HG02763 (cell line): ENCODE results near the gene ASPG.

Source experiments
- ATAC-seq: cut with Tn5 transposase; IDR thresholded peaks from one replicate; pipeline ENCODE4 v1.9.1; 2021; ENCODE audit warnings: mild to moderate bottlenecking, moderate library complexity; ENCODE audit not compliant: unreplicated experiment

The ASPG gene

GRCh38 chr14:104134061-104134965, 48.8 kb downstream of the ASPG start:
- ATAC-seq, result no peak

- ATAC-seq, result no peak
Observed at GRCh38 chr14:104135121-104135903, 49.8 kb downstream of the ASPG start.

GRCh38 chr14:104135904-104136471, 50.5 kb downstream of the ASPG start:
- ATAC-seq, result no peak

- ATAC-seq, result no peak
Observed at GRCh38 chr14:104136472-104137296, 51.2 kb downstream of the ASPG start.

- ATAC-seq, result no peak
Observed at GRCh38 chr14:104137297-104138097, 52.0 kb downstream of the ASPG start.

GRCh38 chr14:104138098-104138717, 52.7 kb downstream of the ASPG start, which contains the start of gene KIF26A:
TSS of gene KIF26A (plus strand) at chr14:104138587. CDS start at chr14:104138723, 136 bp downstream.
- ATAC-seq, result no peak

GRCh38 chr14:104138718-104139459, 53.4 kb downstream of the ASPG start:
- no peak for ATAC-seq

GRCh38 chr14:104139460-104140212, 54.1 kb downstream of the ASPG start:
- ATAC-seq, result no peak

GRCh38 chr14:104140213-104140462, 54.6 kb downstream of the ASPG start:
- no peak for ATAC-seq

GRCh38 chr14:104140463-104141331, 55.2 kb downstream of the ASPG start:
- ATAC-seq, result no peak

GRCh38 chr14:104141621-104142091, 56.2 kb downstream of the ASPG start:
- ATAC-seq, result no peak

GRCh38 chr14:104142136-104142945, 56.8 kb downstream of the ASPG start:
- ATAC-seq, result no peak

- ATAC-seq, result no peak
Observed at GRCh38 chr14:104142946-104143470, 57.5 kb downstream of the ASPG start.

GRCh38 chr14:104143521-104144452, 58.3 kb downstream of the ASPG start:
- no peak for ATAC-seq

- ATAC-seq, result no peak
Observed at GRCh38 chr14:104144453-104144790, 58.9 kb downstream of the ASPG start.
